GM19099 (cell line): ENCODE data around the gene RIMS1.

Experiments used
- POLR2A ChIP-seq: IDR thresholded peaks from 3 replicates; pipeline ENCODE4 v1.6.1; 2011; ENCODE audit warnings: low read depth; ENCODE audit not compliant: insufficient read length; ENCODE audit errors: extremely low read depth

RIMS1 gene

DNA sequence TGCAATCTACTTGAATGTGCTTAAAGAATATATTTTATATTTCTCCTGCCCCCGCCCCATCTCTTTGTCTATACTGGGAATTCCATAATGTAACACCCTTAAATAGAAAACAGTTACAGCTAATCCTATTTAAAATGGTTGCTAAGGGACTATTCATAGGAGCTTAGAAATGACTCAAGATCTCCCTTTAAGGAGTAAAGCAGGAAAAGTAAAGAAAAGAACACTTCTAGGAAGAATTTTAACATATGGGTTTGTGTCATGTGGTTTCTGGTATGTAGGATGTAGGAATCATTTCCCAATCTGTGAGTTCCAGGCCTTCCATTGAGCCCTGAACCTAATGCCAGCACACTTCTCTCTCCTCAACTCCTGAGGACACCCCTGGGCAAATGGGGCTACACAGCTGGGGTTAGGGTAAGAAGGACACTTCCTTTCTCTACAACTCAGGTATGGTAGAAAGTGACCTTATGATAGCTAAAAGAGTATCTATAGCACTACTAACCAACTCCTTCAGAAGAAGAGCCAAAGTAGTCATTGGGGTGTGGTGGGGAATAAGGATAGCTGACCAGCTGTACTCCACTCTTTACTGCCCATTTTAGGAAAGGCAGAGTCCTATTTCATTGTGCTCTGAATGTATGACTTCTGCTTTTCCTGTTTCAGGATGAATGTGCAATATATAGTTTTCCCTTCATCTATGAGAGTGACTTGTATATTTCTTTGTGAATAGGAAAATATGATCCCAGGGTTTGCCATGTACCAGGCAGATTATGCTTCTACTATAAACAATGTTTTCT lies 27.3 kb downstream of the RIMS1 start:
- no peak for TF ChIP-seq POLR2A

DNA sequence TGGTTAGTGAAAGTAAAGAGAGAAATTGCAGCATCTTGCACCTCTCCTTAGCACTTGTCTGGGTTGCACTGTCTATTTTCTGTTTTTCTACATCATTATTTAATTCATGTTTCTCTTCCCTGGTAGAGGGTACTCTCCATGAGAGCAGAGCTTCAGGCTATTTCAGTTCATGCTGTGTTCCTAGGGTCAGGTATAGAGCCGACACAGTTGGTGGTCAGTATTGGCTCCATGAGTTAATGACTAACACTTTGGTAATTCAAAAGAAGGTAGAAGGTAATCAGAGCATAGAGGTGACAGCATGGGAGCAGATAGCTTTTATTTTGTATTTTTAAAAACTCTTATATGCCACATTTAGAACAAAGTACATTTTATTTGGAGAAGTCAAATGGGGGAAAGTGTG lies 42.7 kb downstream of the RIMS1 start:
- TF ChIP-seq POLR2A = no peak

DNA sequence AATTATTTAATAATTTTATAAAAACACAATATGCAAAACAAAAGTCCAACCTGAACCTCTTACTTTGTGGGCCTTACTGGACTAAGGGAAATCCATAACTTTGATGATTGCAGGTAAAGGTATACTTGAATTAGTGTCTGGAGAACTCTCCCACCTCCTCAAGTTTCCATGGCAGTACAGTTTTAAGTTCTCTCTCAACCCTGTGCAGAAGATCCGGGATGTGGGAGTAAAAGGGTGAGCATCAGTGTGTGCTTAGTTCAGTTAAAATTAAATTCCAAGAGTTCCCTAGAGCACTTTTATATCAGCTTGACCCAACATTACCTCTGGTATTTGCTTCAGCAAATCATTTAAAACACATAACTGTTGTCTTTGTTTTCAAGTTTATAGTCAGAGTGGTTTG lies 47.5 kb downstream of the RIMS1 start:
- TF ChIP-seq POLR2A = no peak

DNA sequence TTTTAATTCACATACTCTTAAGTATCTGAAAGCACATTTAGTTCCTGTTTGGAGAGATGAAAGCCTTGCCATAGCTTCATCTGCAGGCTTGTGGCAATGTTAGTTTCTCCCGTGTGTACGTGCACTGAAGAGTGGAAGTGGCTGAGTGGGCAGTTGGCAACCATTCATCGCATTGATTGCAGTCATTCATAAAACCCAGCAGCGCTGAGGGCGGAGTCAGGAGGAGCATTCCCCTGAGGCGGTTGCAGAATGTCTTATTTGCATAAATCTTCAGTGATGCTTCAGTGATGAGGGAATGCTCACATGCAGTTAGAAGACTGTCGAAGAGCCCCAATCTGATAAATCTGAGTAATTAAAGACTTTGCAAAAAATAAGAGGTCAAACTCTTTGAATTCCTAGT lies 79.1 kb downstream of the RIMS1 start:
- no peak for TF ChIP-seq POLR2A

DNA sequence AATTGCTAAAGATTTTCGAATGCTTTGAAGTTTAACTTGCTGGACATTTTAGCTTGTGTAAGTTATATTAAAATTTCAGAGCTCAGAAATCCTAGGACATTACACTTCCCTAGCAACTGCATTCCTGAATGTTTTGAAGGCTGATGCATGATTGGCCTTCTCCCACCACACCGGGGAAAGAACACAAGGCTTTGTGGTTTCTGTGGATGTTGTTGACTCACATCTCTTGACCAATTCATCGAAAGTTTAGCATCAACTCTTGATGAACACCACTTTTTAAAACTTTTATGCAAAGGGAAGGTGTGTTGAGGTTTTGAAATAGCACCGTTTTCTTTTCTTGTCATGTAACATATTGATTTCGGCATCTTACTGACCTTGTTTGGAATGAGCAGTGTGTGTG lies 81.1 kb downstream of the RIMS1 start:
- TF ChIP-seq POLR2A = no peak

DNA sequence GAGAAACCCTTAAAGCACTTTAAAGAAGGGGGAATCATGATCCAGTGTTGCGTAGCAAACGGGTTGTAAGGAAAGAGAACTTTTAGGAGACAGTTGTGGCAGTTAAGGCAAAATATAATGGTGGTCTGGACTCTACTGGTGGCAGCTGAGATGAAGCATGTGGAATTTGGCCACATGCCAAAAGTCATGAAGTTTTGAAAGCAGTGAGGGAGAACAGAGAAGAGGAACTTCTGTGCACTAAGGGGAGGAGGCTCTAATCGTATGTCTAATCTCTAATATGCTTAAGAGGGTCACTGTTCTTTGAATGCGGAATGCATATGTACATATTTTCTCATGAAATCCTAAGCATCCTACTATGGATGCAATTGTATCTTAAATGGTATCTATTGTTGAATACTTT lies 91.5 kb downstream of the RIMS1 start:
- TF ChIP-seq POLR2A = no peak

DNA sequence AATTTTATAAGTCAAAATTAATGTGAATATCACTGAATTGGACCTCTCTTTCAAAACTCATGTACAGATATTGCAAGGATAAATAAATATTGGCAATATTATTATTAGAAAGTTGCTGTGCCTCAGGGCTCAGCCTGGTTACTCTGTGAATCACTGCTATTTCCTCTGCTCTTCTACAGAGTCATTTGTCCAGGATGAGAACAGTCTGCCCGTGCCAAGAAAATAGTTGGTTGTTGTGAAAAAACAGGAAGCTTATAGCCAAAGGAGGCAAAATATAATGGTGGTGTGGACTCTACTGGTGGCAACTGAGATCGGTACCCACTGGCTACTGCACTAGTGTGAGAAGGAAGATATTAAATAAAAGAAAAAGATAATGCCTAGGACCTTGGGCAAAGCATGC lies 93.6 kb downstream of the RIMS1 start:
- TF ChIP-seq POLR2A = no peak

DNA sequence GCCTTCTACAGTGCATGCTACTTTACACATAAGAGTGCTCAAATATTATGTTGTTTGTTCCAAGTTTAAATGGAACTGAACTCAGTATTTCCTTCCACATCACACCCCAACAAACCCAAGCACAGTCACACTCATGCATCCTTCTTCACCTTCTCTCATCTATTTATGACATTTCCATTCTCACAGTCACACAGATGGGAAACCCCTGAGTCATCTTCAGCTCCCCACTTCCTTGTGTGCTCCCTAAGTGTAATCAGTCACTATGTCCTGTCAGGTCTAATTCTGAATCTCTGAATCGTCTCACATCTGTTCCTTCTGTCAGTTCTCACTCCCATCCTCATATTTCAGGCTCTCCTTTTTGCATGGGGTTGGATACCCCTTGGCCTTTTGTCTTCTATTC lies 96.0 kb downstream of the RIMS1 start:
- TF ChIP-seq POLR2A = no peak

DNA sequence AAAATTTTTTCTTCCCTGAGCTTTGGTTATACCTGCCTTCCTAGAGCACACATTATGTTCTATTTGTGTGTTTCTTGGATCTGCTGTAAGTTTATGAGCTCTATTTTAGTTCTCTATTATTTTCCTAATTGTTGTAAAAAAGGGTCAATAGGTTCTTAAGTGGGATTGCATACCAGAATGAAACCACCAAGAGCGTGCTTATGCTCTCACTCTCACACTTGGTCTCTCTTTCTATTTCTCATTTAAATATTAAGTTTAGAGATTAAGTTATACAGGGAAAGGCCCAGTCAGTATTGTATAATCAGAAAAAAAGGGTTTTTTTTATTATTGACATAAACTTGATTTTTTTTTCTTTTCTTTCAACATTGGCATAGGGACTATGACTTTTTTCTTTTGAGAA lies 96.8 kb downstream of the RIMS1 start:
- TF ChIP-seq POLR2A = no peak

DNA sequence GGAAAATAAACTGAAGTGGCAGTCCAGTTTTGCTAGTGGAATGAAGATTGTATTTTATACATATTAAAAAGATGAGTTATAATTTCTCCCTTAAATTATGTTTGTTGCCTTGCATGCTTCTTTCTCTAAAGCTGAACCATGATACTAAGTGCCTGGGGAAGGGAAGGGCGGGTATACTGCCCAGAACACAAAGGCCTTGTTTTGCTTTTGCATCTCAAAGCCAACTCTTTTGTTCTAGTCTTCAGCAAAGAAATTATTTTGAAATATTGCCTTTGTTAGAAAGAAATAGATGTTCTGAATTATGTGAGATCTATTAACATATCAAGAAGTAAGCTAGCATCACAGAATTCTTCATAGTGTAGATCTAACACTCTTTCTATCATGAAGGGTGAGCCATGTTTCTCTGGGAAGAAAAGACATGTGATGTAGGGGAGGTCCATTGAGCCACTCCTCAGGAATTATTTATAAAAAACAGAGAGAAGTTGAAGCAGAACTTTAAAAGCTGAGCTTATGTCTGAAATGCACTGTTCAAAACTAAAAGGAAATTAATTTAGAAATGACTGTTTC lies 108.4 kb downstream of the RIMS1 start:
- no peak for TF ChIP-seq POLR2A

DNA sequence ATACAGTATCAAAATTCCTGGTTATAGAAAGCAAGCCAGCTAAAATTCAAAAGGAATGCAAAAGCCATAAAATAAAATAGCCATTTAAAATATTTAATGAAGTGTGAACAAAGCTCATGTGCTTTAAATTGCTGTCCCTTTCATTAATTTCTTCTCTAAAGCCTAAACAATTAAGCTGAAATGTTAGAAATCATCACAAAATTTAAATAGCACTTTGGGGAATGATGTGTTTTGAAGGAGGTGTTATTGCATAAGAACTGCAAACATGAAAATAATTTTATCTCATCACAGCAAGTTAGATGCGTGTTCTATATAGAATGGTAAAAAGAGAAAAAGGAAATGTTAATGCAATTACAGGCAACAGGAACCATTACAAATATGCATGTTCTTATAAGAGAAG lies 111.0 kb downstream of the RIMS1 start:
- no peak for TF ChIP-seq POLR2A

DNA sequence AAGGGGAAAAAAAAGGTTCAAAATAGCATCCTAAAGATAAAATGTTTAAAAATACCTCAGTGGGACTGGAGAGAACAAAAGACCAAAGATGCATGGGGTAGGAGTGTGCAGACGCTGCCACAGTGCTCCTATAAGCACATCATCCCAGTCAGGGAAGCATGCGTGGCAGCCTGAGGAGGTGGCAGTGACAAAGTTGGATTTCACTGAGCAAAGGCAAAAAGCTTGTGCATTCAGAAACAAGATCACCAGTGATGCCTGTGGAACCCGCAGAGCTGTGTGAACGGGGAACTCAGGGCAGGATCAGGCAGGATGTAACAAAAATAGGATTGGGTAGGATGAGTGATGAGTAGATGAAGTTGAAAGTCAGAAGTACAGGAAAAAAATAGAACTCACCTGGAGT lies 116.1 kb downstream of the RIMS1 start:
- TF ChIP-seq POLR2A = no peak

DNA sequence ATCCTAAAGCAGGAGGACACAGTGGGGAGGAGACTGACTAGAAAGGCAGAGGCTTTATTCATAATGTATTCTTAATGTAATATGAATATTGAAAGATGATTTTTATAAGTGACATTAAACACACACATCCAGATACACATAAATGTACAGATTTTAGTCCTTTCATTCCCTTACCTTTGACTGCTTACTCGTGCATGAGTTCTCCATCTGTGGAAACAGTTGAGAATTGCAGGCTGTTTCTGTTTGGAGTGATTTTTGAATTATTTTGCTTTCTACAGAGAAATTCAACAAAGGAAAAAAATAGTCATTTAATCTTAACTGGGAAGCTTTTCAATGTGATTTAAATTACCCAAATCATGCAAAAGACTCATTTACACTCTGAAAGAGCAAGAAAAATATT lies 136.5 kb downstream of the RIMS1 start:
- no peak for TF ChIP-seq POLR2A

DNA sequence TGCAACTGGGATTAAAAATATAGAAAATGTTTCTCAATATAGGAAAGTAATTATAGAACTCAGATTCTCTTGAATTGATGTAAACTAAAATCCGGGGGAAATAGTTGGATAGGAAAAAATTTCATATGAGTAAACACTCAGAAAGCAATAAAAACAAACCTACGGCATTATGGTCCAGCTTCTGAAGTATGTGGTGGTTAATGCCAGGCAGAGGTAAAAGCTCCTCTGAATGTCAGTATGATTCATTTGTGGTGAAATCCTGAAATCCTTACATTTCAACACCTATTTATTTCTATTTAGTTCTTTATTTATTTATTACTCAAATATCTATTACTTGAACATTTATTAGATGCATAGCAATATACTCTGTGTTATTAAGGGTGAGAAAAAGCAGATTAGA lies 145.1 kb downstream of the RIMS1 start:
- no peak for TF ChIP-seq POLR2A

DNA sequence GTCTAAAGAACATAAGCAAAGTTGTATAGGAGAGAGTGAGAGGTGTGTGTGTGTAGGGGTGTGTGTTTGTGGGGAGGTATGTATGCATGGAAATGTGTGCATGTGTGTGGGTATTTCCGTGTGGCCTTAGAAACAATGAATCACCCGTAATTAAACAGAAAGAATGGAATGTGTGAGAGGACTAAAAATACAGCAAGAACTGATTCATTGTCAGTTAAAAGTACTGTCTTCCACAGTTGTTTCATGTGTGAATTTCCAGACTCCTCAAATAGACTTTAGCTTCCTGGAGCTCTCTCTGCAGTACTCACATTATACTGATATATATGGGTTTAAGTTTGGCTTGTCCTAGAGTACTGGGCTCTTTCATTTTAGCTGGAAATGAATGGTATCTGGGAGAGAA lies 145.7 kb downstream of the RIMS1 start:
- no peak for TF ChIP-seq POLR2A

DNA sequence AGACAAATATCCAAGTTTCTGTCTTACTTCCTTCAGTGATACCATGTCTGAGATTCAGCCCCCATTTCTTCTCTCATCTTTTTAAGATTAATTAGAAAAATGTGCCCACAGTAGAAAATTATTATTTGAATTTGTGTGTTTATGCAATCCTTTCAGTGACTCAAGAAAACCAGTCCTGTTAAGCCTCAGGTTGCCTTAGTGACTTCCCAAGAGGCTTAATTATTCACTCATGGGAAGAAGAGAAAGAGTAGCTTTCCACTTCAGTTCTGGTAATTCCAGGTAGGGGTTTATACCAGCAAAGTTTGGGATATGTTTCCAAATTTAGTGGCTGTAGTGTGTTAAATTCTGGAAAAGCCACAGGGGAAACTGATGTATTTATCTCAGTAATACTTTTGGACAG lies 149.1 kb downstream of the RIMS1 start:
- no peak for TF ChIP-seq POLR2A

DNA sequence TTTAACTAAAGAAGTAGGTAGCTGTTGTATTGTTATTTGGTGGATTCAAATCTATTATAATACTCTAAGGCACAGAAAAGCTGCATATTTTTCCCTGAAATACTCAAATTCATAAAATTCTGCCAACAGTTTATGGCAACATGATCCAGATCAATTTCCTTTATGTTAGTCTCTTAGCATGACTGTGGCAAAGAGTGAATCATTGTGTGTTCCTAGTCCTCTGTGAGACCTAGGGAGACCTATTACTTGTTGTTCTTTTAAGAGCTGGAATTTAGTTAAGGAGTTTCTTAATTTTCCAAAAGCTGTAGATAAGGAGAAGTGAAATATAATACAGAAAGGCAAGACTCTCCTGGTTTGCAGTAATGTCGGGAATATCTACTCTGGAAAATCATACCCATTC lies 149.6 kb downstream of the RIMS1 start:
- no peak for TF ChIP-seq POLR2A
